ENCODE data around the gene MYO9B.

MYO9B gene

DNA sequence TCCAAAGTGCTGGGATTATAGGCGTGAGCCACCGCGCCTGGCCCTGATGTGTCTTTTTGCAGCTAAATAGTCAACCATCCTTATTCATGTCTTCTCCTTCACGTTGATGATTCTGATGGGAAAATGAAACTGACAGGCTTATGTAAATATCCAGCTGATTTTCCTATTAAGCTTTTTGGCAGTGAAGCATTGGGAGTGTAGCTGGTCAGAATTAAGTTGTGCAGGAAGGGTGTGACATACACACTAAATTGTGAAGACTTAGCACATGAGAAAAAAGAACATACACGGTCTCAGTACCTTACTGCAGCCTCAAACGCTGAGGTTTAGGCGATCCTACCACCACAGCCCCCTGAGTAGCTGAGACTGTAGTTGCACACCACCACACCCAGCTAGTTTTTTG is 89.1 kb downstream of the MYO9B start:
- H3K4me3 ChIP-seq (replicated peaks; ENCODE audit: low read depth, low read length) = no peak overlapping the region
- no peak for DNase-seq (ENCODE audit: low read depth)
- TF ChIP-seq, protein P1, sequence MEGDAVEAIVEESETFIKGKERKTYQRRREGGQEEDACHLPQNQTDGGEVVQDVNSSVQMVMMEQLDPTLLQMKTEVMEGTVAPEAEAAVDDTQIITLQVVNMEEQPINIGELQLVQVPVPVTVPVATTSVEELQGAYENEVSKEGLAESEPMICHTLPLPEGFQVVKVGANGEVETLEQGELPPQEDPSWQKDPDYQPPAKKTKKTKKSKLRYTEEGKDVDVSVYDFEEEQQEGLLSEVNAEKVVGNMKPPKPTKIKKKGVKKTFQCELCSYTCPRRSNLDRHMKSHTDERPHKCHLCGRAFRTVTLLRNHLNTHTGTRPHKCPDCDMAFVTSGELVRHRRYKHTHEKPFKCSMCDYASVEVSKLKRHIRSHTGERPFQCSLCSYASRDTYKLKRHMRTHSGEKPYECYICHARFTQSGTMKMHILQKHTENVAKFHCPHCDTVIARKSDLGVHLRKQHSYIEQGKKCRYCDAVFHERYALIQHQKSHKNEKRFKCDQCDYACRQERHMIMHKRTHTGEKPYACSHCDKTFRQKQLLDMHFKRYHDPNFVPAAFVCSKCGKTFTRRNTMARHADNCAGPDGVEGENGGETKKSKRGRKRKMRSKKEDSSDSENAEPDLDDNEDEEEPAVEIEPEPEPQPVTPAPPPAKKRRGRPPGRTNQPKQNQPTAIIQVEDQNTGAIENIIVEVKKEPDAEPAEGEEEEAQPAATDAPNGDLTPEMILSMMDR (IDR thresholded peaks at IDR 0.05; ENCODE audit: low read length, missing control alignments) = no peak

- H3K4me3 ChIP-seq (replicated peaks; ENCODE audit: low read depth, low read length) = no peak overlapping the region
- no peak for DNase-seq (ENCODE audit: low read depth)
- TF ChIP-seq, protein P1 (IDR thresholded peaks at IDR 0.05; ENCODE audit: low read length, missing control alignments) = no peak
Measured at GRCh38 chr19:17165715-17166114, 90.1 kb downstream of the MYO9B start.

DNA sequence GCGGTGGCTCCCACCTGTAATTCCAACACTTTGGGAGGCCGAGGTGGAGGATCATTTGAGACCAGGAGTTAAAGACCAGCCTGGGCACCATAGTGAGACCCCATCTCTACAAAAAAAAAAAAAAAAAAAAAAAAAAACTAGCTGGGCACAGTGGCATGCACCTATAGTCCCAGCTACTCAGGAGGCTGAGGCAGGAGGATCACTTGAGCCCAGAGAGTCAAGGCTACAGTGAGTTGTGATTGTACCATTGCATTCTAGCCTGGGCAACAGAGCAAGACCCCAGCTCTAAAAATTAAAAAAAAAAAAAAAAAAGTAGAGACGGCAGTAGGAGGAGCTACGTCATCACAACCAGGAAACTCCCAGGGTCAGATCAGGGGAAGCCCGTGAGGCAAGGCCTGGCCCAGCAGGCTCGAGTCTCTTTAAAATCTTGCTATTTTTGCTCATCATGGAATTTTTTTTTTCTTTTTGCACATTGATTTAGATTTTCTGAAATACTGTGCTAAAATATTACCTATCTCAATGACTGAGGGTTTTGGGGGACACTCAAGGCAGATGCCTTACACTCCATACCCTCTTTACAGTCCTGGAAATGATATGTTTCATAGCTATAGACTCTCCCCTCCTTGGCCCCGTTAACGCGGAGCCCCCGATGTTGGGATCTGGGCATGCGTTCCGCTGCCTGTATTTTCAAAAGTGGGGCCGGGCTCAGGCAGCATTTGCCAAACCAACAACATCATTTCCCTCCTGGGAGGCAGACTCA is 95.1 kb downstream of the MYO9B start:
- H3K4me3 ChIP-seq (replicated peaks; ENCODE audit: low read depth, low read length) = no peak overlapping the region
- TF ChIP-seq, protein P1 (IDR thresholded peaks at IDR 0.05; ENCODE audit: low read length, missing control alignments) = no peak
- no peak for DNase-seq (ENCODE audit: low read depth)

DNA sequence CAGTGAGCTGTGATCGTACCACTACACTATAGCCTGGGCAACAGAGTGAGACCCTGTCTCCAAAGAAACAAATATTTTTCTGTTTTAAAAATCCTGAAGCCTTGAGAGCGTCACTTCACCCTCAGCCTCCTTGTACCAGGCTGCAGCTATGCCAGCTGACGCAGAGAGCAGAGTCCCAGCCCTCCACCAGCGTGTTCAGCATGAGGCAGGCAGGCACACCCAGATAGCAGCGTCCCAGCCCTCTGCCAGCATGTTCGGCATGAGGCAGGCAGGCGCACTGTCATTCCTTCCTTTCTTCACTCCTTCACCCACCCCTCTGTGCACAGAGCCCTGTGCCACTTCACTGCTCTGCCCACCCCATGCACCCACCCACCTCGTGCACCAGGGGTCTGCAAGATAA is 96.3 kb downstream of the MYO9B start:
- TF ChIP-seq, protein P1 (IDR thresholded peaks at IDR 0.05; ENCODE audit: low read length, missing control alignments) = no peak
- DNase-seq (ENCODE audit: low read depth) = no peak
- H3K4me3 ChIP-seq (replicated peaks; ENCODE audit: low read depth, low read length) = no peak overlapping the region

GRCh38 chr19:17172624-17173345 is 97.2 kb downstream of the MYO9B start:
- no peak overlapping the region for H3K4me3 ChIP-seq (replicated peaks; ENCODE audit: low read depth, low read length)
- no peak for DNase-seq (ENCODE audit: low read depth)
- TF ChIP-seq, protein P1 (IDR thresholded peaks at IDR 0.05; ENCODE audit: low read length, missing control alignments) = no peak

- no peak for DNase-seq (ENCODE audit: low read depth)
- TF ChIP-seq, protein P1 (IDR thresholded peaks at IDR 0.05; ENCODE audit: low read length, missing control alignments) = no peak
- H3K4me3 ChIP-seq (replicated peaks; ENCODE audit: low read depth, low read length) = no peak overlapping the region
Measured at GRCh38 chr19:17178291-17178690, 102.7 kb downstream of the MYO9B start.

Measured in fibroblast of pulmonary artery (primary cell).